Jurkat, Clone E6-1 (cell line): ENCODE results near the gene WDR70.
A peak's percentile ranks its signal among the peaks of the same experiment; 100 is the strongest.
"Not testable (repeated sequence)": the region's sequence is repeated elsewhere in the genome, so short reads cannot be mapped to it uniquely, and the experiment has no call there.

Source experiments
- DNase-seq: peaks from one replicate; pipeline ENCODE4 v3.0.0-alpha.2; 2011; ENCODE audit warnings: low read depth, low spot score
- H3K4me3 ChIP-seq: 2 replicates; pipeline ENCODE4 v1.5.1; 2011; ENCODE audit warnings: mild to moderate bottlenecking, low read length, control low read depth, moderate library complexity

The WDR70 gene

GRCh38 chr5:37496902-37497445, 117.9 kb downstream of the WDR70 start:
- no peak overlapping the region for H3K4me3 ChIP-seq

GRCh38 chr5:37501152-37501551, 122.0 kb downstream of the WDR70 start:
- no peak for DNase-seq
- H3K4me3 ChIP-seq: no peak overlapping the region

More at GRCh38 chr5:37496902-37497445, 117.9 kb downstream of the WDR70 start:
- DNase-seq: no peak

- H3K4me3 ChIP-seq: no peak overlapping the region
- no peak for DNase-seq
These were observed 127.1 kb downstream of the WDR70 start for GRCh38 chr5:37506241-37506640.

GRCh38 chr5:37506722-37507121, 127.6 kb downstream of the WDR70 start:
- H3K4me3 ChIP-seq: no peak overlapping the region
- no peak for DNase-seq

- no peak overlapping the region for H3K4me3 ChIP-seq
- no peak for DNase-seq
These were observed 132.5 kb downstream of the WDR70 start for GRCh38 chr5:37511646-37512045.

- H3K4me3 ChIP-seq: no peak overlapping the region
- no peak for DNase-seq
These were observed 135.8 kb downstream of the WDR70 start for GRCh38 chr5:37514946-37515345.

GRCh38 chr5:37517686-37518085, 138.6 kb downstream of the WDR70 start:
- no peak for DNase-seq
- no peak overlapping the region for H3K4me3 ChIP-seq

GRCh38 chr5:37518356-37518755, 139.2 kb downstream of the WDR70 start:
- not testable (repeated sequence) for DNase-seq, H3K4me3 ChIP-seq

GRCh38 chr5:37519304-37519703, 140.2 kb downstream of the WDR70 start:
- DNase-seq: no peak
- H3K4me3 ChIP-seq: no peak overlapping the region

- H3K4me3 ChIP-seq: no peak overlapping the region
- no peak for DNase-seq
These were observed 140.7 kb downstream of the WDR70 start for GRCh38 chr5:37519807-37520206.

- DNase-seq: no peak
- H3K4me3 ChIP-seq: no peak overlapping the region
These were observed 141.7 kb downstream of the WDR70 start for GRCh38 chr5:37520811-37521210.

GRCh38 chr5:37532976-37533740, 154.0 kb downstream of the WDR70 start:
- DNase-seq: no peak
- H3K4me3 ChIP-seq: no peak overlapping the region

- H3K4me3 ChIP-seq: no peak overlapping the region
- DNase-seq: no peak
These were observed 154.7 kb downstream of the WDR70 start for GRCh38 chr5:37533851-37534250.

GRCh38 chr5:37539459-37539858, 160.3 kb downstream of the WDR70 start:
- DNase-seq: no peak
- H3K4me3 ChIP-seq: no peak overlapping the region

- DNase-seq: no peak
- no peak overlapping the region for H3K4me3 ChIP-seq
These were observed 164.1 kb downstream of the WDR70 start for GRCh38 chr5:37543216-37543615.

GRCh38 chr5:37549411-37549810, 170.3 kb downstream of the WDR70 start:
- no peak overlapping the region for H3K4me3 ChIP-seq
- DNase-seq: no peak

GRCh38 chr5:37552161-37552560, 173.0 kb downstream of the WDR70 start:
- DNase-seq: no peak
- peak overlapping the region; percentile 10 for H3K4me3 ChIP-seq

- peak; percentile 99 for DNase-seq
- peak overlapping the region; percentile 10 for H3K4me3 ChIP-seq
These were observed 173.9 kb downstream of the WDR70 start for GRCh38 chr5:37552770-37553719.

GRCh38 chr5:37553720-37554404, 174.7 kb downstream of the WDR70 start:
- no peak for DNase-seq

More at GRCh38 chr5:37553720-37554404, 174.7 kb downstream of the WDR70 start:
- H3K4me3 ChIP-seq: no peak overlapping the region
